Aorta (tissue), 5 donors: ENCODE measurements around the gene PTRH1. TPM values are rescaled to one million over a fixed set of nuclear protein-coding genes. Genes with fewer than 3 reads are reported as not detected.
A peak's percentile ranks its signal among the peaks of the same experiment; 100 is the strongest.

Source experiments
- ATAC-seq: fragments of 200-7000 bp; cut with Tn5 transposase; one replicate; pipeline ENCODE4 v1.9.1; 2022; ENCODE audit warnings: moderate library complexity; ENCODE audit not compliant: low FRiP score
- DNase-seq, 2 donors: peaks; one replicate each; pipeline ENCODE4 v3.0.0-alpha.2; 2020
- H3K27ac ChIP-seq, 2 donors: one replicate each; pipeline ENCODE4 v1.5.1; 2013; ENCODE audit warnings: low read length in 2 of 2, mild to moderate bottlenecking in 2 of 2, moderate library complexity in 2 of 2, control low read depth in 1 of 2, inconsistent platforms in 1 of 2, low read depth in 1 of 2
- H3K27me3 ChIP-seq, 2 donors: one replicate each; pipeline ENCODE4 v1.6.1; 2013; ENCODE audit warnings: control low read depth in 1 of 2, low read length in 1 of 2, mild to moderate bottlenecking in 1 of 2, moderate library complexity in 1 of 2; ENCODE audit not compliant: insufficient read depth in 2 of 2, control insufficient read depth in 1 of 2
- H3K36me3 ChIP-seq, 2 donors: one replicate each; pipeline ENCODE4 v1.6.1; 2013; ENCODE audit warnings: control low read depth in 1 of 2, low read length in 1 of 2, mild to moderate bottlenecking in 1 of 2; ENCODE audit not compliant: insufficient read depth in 2 of 2, control insufficient read depth in 1 of 2
- H3K4me1 ChIP-seq, 2 donors: one replicate each; pipeline ENCODE4 v1.6.1; 2013; ENCODE audit warnings: low read length in 2 of 2, control low read depth in 1 of 2, mild to moderate bottlenecking in 1 of 2, moderate library complexity in 1 of 2; ENCODE audit not compliant: insufficient read depth in 2 of 2, control insufficient read depth in 1 of 2
- H3K4me3 ChIP-seq, 2 donors: one replicate each; pipeline ENCODE4 v1.5.1; 2013; ENCODE audit warnings: low read length in 2 of 2, control low read depth in 1 of 2, mild to moderate bottlenecking in 1 of 2
- H3K9me3 ChIP-seq: one replicate; pipeline ENCODE4 v1.6.1; 2013; ENCODE audit warnings: mild to moderate bottlenecking, low read length; ENCODE audit not compliant: control insufficient read depth
- WGBS, 2 donors: extraction: QIAGEN DNeasy Blood & Tissue Kit; methylation state at CpG; one replicate each; pipeline ENCODE4 v1.1.7; 2013; 5-methylcytosine and 5-hydroxymethylcytosine counted together
- intact Hi-C, 2 donors: fragments of 100-400 bp; cut with DNase I; formaldehyde crosslinking; loops; one replicate each; pipeline versions ENCODE4 v1.14.2 to v1.15.0; 2022
- polyA plus RNA-seq, 2 donors: library from polyadenylated mRNA; stranded (reverse); fragments of 200-250 nt; gene quantifications; one replicate each; pipeline ENCODE4 v1.2.3, GENCODE V29; 2013
- total RNA-seq, 2 donors: library from RNA; stranded (reverse); fragmentation: NEBNext Ultra II Directional; extraction: Animal tissue kit (Norgen Biotek cat#: 25700); gene quantifications; one replicate each; pipeline ENCODE4 v1.2.1, GENCODE V29; 2021
- donor health status: healthy with polysubstance abuse.
- donor health status: Bipolar disorder and iron deficiency.
- donor health status: DM: no; HTN: no; CAD: no.
- donor health status: DM: no; HTN: no; CAD: no.
- donor health status: DM: yes; HTN: yes; CAD: no.

The PTRH1 gene
- total and polyA plus RNA-seq, 4 donors: 9.8 to 23.2 (median 12.2) TPM

DNA sequence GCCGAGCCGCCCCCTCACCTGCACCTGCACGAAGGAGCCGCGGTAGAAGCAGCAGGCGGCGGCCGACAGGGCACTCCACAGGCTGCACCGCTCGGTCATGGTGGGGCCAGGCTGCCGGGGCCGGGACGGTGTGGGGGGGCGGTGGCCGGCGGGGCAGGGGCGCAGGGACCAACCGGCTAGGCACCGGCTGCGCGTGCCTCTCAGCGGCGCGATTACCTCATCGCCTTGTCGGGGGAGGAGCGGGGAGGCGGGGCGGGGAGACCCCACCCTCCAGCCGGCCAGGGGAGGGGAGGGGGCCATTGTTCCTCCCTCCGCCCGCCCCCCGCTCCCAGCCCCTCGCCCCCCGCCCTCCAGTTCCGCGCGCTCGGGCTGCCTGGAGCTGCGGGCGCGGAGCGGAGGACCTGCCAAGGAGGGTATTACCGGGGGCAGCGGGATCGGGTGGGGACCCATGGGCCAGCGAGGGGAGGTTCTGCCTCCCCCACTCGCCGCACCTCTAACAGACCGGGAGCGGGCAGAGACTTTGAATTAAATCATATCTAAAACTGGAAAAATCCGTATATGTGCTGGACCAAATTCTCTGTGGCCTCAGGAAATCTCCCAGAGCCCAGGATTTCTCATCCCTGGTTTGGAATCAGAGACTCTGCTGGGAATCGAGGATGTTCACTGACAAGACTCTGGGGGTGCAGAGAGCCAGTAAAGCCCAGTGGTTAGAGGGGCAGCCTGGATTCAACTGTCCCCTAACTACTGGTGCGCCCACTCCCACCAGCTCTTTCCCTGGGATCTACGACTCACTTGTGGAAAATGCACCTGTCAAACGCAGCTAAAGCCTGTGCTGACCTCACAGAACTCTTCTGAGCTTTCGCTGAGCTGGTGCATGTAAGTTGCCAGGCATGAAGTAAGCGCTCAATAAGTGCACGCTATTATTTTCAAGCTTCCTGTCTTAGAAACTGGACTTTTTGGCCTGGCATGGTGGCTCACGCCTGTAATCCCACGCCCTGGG is 39.9 kb upstream of the PTRH1 start:
- H3K36me3 ChIP-seq: no peaks in the 10 kb centered on the region
- H3K4me1 ChIP-seq: no peaks in the 10 kb centered on the region
- no peak overlapping the region for H3K27ac ChIP-seq
- intact Hi-C loops: no loop called here
- ATAC-seq (peak; percentile 59), DNase-seq (no peak)
- H3K4me3 ChIP-seq: no peak overlapping the region
- no peaks in the 10 kb centered on the region for H3K27me3 ChIP-seq
- WGBS, 2 donors: 17 to 19% methylated on average over 38 to 61 of the region's 61 CpGs
- no peaks in the 10 kb centered on the region for H3K9me3 ChIP-seq

GRCh38 chr9:127754099-127755060 is 38.9 kb upstream of the PTRH1 start:
- H3K36me3 ChIP-seq: no peaks in the 10 kb centered on the region
- no peak for DNase-seq
- 23 to 35% methylated on average over 46 to 86 of the region's 86 CpGs for WGBS, 2 donors
- ATAC-seq: peak; percentile 9
- H3K9me3 ChIP-seq: no peaks in the 10 kb centered on the region
- no peaks in the 10 kb centered on the region for H3K4me1 ChIP-seq
- no peaks in the 10 kb centered on the region for H3K27me3 ChIP-seq
- intact Hi-C loops: no loop called here
- no peak overlapping the region for H3K4me3 ChIP-seq
- no peak overlapping the region for H3K27ac ChIP-seq

DNA sequence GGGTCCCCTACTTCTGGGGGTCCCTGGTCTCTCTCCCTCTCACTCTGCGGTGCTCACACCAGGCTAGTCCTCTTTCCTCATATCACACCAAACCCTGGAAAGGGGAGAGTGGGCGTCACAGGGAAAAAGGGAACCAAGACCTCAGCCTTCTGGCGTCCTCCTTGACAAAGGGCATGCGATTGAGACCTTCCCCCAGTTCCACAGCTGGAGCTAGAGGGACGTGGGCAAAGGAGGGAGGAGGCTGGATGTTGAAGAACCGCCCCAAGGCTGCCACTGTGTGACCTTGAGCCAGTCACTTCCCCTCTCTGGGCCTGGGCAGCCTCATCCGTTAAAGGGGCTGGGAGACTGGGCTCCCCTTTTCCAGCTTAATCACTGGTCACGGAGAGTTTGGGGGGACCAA is 38.2 kb upstream of the PTRH1 start:
- no peak for DNase-seq
- intact Hi-C loops: no loop called here
- H3K27me3 ChIP-seq: no peaks in the 10 kb centered on the region
- no peak overlapping the region for H3K27ac ChIP-seq
- H3K36me3 ChIP-seq: no peaks in the 10 kb centered on the region
- no peak overlapping the region for H3K4me3 ChIP-seq
- 80 to 81% methylated on average over 7 to 8 of the region's 8 CpGs for WGBS, 2 donors
- no peak for ATAC-seq
- H3K4me1 ChIP-seq: no peaks in the 10 kb centered on the region
- no peaks in the 10 kb centered on the region for H3K9me3 ChIP-seq

GRCh38 chr9:127753148-127753547 is 37.7 kb upstream of the PTRH1 start:
- DNase-seq (no peak), ATAC-seq (no peak)
- H3K4me1 ChIP-seq: no peaks in the 10 kb centered on the region
- H3K36me3 ChIP-seq: no peaks in the 10 kb centered on the region
- no peak overlapping the region for H3K27ac ChIP-seq
- intact Hi-C loops: no loop called here
- no peak overlapping the region for H3K4me3 ChIP-seq
- 86 to 92% methylated on average over 8 of the region's 8 CpGs for WGBS, 2 donors
- H3K9me3 ChIP-seq: no peaks in the 10 kb centered on the region
- H3K27me3 ChIP-seq: no peaks in the 10 kb centered on the region

- intact Hi-C loops: no loop called here
- no peaks in the 10 kb centered on the region for H3K36me3 ChIP-seq
- H3K4me3 ChIP-seq: no peak overlapping the region
- no peaks in the 10 kb centered on the region for H3K9me3 ChIP-seq
- H3K4me1 ChIP-seq: no peaks in the 10 kb centered on the region
- ATAC-seq (no peak), DNase-seq (peak in 1 of 2 donors; percentile 81)
- no peaks in the 10 kb centered on the region for H3K27me3 ChIP-seq
- WGBS, 2 donors: 22 to 28% methylated on average over 10 of the region's 10 CpGs
- H3K27ac ChIP-seq: no peak overlapping the region
These were observed 36.0 kb upstream of the PTRH1 start for GRCh38 chr9:127751269-127752054.

DNA sequence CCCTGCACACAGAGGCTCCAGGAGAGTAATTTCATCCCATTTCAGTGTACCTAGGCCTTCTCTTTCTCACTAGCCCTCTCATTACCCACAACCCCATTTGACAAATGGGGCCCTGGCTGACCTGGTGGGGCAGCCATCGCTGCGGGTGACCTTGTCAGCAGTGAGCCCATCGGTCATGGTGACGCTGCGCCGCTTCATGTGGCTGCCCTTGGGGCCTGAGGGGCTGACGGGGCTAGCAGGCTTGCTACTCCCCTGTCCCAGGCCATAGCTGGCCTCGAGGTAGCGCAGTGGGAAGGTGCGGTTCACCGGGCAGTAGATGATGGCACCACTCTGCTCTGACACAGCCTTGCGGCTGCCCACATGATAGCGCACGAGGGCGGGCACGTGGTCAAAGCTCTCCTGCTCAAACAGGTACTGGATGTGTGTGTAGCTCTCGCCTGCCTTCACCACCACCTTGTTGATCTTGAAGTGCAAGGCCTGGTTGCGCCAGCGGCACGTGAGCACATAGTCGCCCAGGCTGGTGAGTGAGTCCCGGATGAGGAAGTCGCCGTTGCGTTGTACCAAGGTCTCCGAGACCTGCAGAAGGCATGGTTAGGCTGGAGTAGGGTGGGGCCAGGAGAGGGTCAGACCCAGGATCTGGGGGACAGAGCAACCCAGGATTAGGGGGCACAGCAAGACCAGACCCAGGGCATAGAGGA is 33.8 kb upstream of the PTRH1 start:
- H3K4me3 ChIP-seq: no peak overlapping the region
- no peak for ATAC-seq
- H3K27me3 ChIP-seq: no peaks in the 10 kb centered on the region
- intact Hi-C loops: no loop called here
- no peaks in the 10 kb centered on the region for H3K4me1 ChIP-seq
- DNase-seq: no peak
- H3K27ac ChIP-seq: no peak overlapping the region
- 94% methylated on average over 26 of the region's 26 CpGs for WGBS, 2 donors
- H3K36me3 ChIP-seq: no peaks in the 10 kb centered on the region
- no peaks in the 10 kb centered on the region for H3K9me3 ChIP-seq

DNA sequence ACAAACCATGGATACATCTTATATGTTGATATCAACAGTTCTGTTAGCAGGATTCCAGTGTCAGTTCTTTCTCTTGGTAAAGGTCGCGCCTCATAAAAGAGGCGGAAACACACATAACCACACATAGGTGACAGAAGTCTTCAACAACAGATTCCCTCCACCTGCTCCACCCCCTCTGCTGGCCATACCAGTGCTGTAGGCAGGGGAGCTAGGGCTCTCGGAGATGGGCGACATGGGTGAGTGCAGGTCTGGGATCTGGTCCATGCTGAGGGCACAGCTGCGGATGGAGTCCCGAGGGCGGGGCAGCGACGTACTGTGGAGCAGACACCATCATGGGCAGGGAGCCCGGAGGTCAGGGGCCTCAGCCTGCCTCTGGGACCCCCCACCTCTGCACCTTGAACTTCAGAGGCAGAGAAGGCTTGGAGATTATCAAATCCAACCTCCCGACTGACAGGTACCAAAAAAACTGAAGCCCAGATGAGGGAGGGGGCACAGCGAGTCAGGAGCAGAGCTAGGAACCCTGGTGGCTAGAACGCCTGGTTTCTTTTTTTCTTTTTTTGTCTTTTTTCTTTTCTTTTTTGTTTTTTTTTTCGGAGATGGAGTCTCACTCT is 31.6 kb upstream of the PTRH1 start:
- intact Hi-C loops: no loop called here
- 72 to 73% methylated on average over 15 of the region's 15 CpGs for WGBS, 2 donors
- DNase-seq (no peak), ATAC-seq (no peak)
- Histone ChIP-seq H3K36me3 (no peaks in the 10 kb centered on the region), H3K4me3 (no peak overlapping the region), H3K9me3 (no peaks in the 10 kb centered on the region), H3K4me1 (no peaks in the 10 kb centered on the region), H3K27me3 (no peaks in the 10 kb centered on the region), H3K27ac (no peak overlapping the region)
